HepG2 (cell line): ENCODE measurements around the gene NDUFB10. TPM values are rescaled to one million over a fixed set of nuclear protein-coding genes. Genes with fewer than 3 reads are reported as not detected.

Experiments
- AGO2 ChIP-seq: fragments of 200-400 bp; formaldehyde crosslinking; optimal IDR thresholded peaks from 2 replicates; pipeline ENCODE3; 2017; ENCODE audit warnings: mild to moderate bottlenecking, low read depth, low read length, moderate library complexity
- ARID3A ChIP-seq: IDR thresholded peaks from 2 replicates; pipeline ENCODE4 v1.6.1; 2012; ENCODE audit warnings: low read depth, low read length, improper control_type of control experiment
- EHMT2 ChIP-seq: fragments of 200-600 bp; sonication (generic); IDR thresholded peaks from 2 replicates; pipeline ENCODE4 v1.7.0; 2017; ENCODE audit warnings: antibody characterized with exemption, low read depth, low read length, borderline replicate concordance
- FOXA1 ChIP-seq, 2 experiments: fragments of 450-650 bp in 1 of 2; sonication (generic) in 1 of 2; formaldehyde crosslinking in 1 of 2; IDR thresholded peaks; 2 replicates each; pipeline versions ENCODE4 v1.4.0 to v1.6.1; 2016 to 2020; ENCODE audit warnings: missing genetic modification reagents in 1 of 2
- FOXK1 ChIP-seq: sonication (generic); formaldehyde crosslinking; IDR thresholded peaks from 2 replicates; pipeline ENCODE4 v1.4.0; 2020; ENCODE audit warnings: low read depth, missing genetic modification reagents, borderline replicate concordance
- GPN1 ChIP-seq: sonication (generic); formaldehyde crosslinking; IDR thresholded peaks from 2 replicates; pipeline ENCODE4 v1.5.1; 2020; ENCODE audit warnings: missing genetic modification reagents, borderline replicate concordance
- HDAC6 ChIP-seq: fragments of 200-600 bp; sonication (generic); IDR thresholded peaks from 2 replicates; pipeline ENCODE4 v1.7.0; 2017; ENCODE audit warnings: mild to moderate bottlenecking, antibody characterized with exemption, low read length, low read depth
- KMT2A ChIP-seq: sonication (generic); formaldehyde crosslinking; IDR thresholded peaks from 2 replicates; pipeline ENCODE4 v1.4.0; 2020; ENCODE audit warnings: missing genetic modification reagents
- SKI ChIP-seq: fragments of 450-650 bp; IDR thresholded peaks from one replicate; pipeline ENCODE4 v1.6.1; 2018; ENCODE audit warnings: mild to moderate bottlenecking; ENCODE audit not compliant: partially characterized antibody
- SMAD3 ChIP-seq: sonication (generic); formaldehyde crosslinking; IDR thresholded peaks from 2 replicates; pipeline ENCODE4 v1.4.0; 2020; ENCODE audit warnings: missing genetic modification reagents
- SMARCC2 ChIP-seq: fragments of 450-650 bp; IDR thresholded peaks from 2 replicates; pipeline ENCODE4 v1.6.1; 2017; ENCODE audit warnings: antibody characterized with exemption, mild to moderate bottlenecking
- SNAPC2 ChIP-seq: sonication (generic); formaldehyde crosslinking; IDR thresholded peaks from 2 replicates; pipeline ENCODE4 v1.8.1; 2022; ENCODE audit warnings: mild to moderate bottlenecking, missing genetic modification reagents
- SPEN ChIP-seq: sonication (generic); formaldehyde crosslinking; IDR thresholded peaks from 2 replicates; pipeline ENCODE4 v1.5.1; 2020; ENCODE audit warnings: low read depth, mild to moderate bottlenecking, missing genetic modification reagents
- ZNF232 ChIP-seq: sonication (generic); formaldehyde crosslinking; IDR thresholded peaks from 2 replicates; pipeline ENCODE4 v1.4.0; 2020; ENCODE audit warnings: missing genetic modification reagents, borderline replicate concordance
- ZNF317 ChIP-seq: sonication (generic); formaldehyde crosslinking; IDR thresholded peaks from 2 replicates; pipeline ENCODE4 v1.5.0; 2020; ENCODE audit warnings: mild to moderate bottlenecking, missing genetic modification reagents
- ZNF503 ChIP-seq: sonication (generic); formaldehyde crosslinking; IDR thresholded peaks from 2 replicates; pipeline ENCODE4 v1.4.0; 2020; ENCODE audit warnings: missing genetic modification reagents
- ZNF550 ChIP-seq: sonication (generic); formaldehyde crosslinking; IDR thresholded peaks from 2 replicates; pipeline ENCODE4 v1.4.0; 2020; ENCODE audit warnings: mild to moderate bottlenecking, missing genetic modification reagents, borderline replicate concordance
- ZNF552 ChIP-seq: sonication (generic); formaldehyde crosslinking; IDR thresholded peaks from 2 replicates; pipeline ENCODE4 v1.9.0; 2022; ENCODE audit warnings: missing genetic modification reagents, mild to moderate bottlenecking, borderline replicate concordance
- ZNF75D ChIP-seq: sonication (generic); formaldehyde crosslinking; IDR thresholded peaks from 2 replicates; pipeline ENCODE4 v1.8.1; 2023; ENCODE audit warnings: missing genetic modification reagents, mild to moderate bottlenecking, borderline replicate concordance
- ZNF770 ChIP-seq: sonication (generic); formaldehyde crosslinking; IDR thresholded peaks from 2 replicates; pipeline ENCODE4 v1.5.0; 2020; ENCODE audit warnings: mild to moderate bottlenecking, missing genetic modification reagents
- polyA plus RNA-seq, 8 experiments: library from polyadenylated mRNA; depleted of rRNA in 3 of 8; stranded (reverse) in 7 of 8; unstranded in 1 of 8; fragments of >200 nt; fragmentation: Illumina TruSeq in 4 of 8; extraction: Trizol in 4 of 8; gene quantifications; 2 replicates each; pipeline versions ENCODE4 v1.2.1 to v1.2.3, GENCODE V29; 2011 to 2016; ENCODE audit warnings: low read depth in 4 of 8, missing spikeins in 1 of 8, mixed read lengths in 1 of 8; ENCODE audit not compliant: insufficient read depth in 1 of 8
- total RNA-seq, 5 experiments: library from RNA; depleted of rRNA; stranded (reverse); fragments of >200 nt; fragmentation: Illumina TruSeq; extraction: Trizol; gene quantifications; 2 replicates each; pipeline ENCODE4 v1.2.3, GENCODE V29; 2016; ENCODE audit warnings: low read depth in 1 of 5
- TF ChIP-seq, protein P1 (sequence below): sonication (generic); formaldehyde crosslinking; IDR thresholded peaks from 2 replicates; pipeline ENCODE4 v1.4.0; 2020; ENCODE audit warnings: mild to moderate bottlenecking, missing genetic modification reagents
- TF ChIP-seq, protein P2 (sequence below): sonication (generic); formaldehyde crosslinking; IDR thresholded peaks from 2 replicates; pipeline ENCODE4 v1.4.0; 2020; ENCODE audit warnings: missing genetic modification reagents

NDUFB10 gene
- total and polyA plus RNA-seq, 2 of the 13 experiments (the other 11 are each of a cell fraction or from before 2014, with no cell fraction given) = 68.6 to 157 TPM

GRCh38 chr16:1942810-1943726 lies 16.3 kb upstream of the NDUFB10 start, which contains the start of gene MSRB1 (continued):
- TF ChIP-seq ZNF770 (CRISPR knock-in tag) = no peak
- TF ChIP-seq SPEN (CRISPR knock-in tag) = peak; percentile 48; the same call in 1 of the 2 replicates
- peak; percentile 53; the same call in 1 of the 2 replicates for TF ChIP-seq KMT2A (CRISPR knock-in tag)
- no peak for TF ChIP-seq ZNF75D (CRISPR knock-in tag)
- no peak for TF ChIP-seq ZNF503
- TF ChIP-seq ARID3A = no peak
- TF ChIP-seq, protein P1, sequence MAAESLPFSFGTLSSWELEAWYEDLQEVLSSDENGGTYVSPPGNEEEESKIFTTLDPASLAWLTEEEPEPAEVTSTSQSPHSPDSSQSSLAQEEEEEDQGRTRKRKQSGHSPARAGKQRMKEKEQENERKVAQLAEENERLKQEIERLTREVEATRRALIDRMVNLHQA (CRISPR knock-in tag) = no peak
- TF ChIP-seq, protein P2, sequence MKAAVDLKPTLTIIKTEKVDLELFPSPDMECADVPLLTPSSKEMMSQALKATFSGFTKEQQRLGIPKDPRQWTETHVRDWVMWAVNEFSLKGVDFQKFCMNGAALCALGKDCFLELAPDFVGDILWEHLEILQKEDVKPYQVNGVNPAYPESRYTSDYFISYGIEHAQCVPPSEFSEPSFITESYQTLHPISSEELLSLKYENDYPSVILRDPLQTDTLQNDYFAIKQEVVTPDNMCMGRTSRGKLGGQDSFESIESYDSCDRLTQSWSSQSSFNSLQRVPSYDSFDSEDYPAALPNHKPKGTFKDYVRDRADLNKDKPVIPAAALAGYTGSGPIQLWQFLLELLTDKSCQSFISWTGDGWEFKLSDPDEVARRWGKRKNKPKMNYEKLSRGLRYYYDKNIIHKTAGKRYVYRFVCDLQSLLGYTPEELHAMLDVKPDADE = no peak
- peak; percentile 82 for TF ChIP-seq AGO2
- TF ChIP-seq ZNF317 (CRISPR knock-in tag) = peak; percentile 52; the same call in 1 of the 2 replicates
- TF ChIP-seq ZNF552 (CRISPR knock-in tag) = no peak; the same call in 1 of the 2 replicates
- TF ChIP-seq SMARCC2 = no peak
- TF ChIP-seq EHMT2 = no peak
- TF ChIP-seq SKI = no peak
- TF ChIP-seq ZNF232 (CRISPR knock-in tag) = no peak
- no peak for TF ChIP-seq FOXA1 (IDR thresholded peaks at IDR 0.05)
- TF ChIP-seq FOXA1 (CRISPR knock-in tag; IDR thresholded peaks at IDR 0.05) = no peak
- no peak for TF ChIP-seq SNAPC2 (CRISPR knock-in tag)
- TF ChIP-seq HDAC6 = no peak
- TF ChIP-seq ZNF550 = no peak
- TF ChIP-seq SMAD3 = peak; percentile 21; the same call in 1 of the 2 replicates
- no peak; the same call in 1 of the 2 replicates for TF ChIP-seq FOXK1 (CRISPR knock-in tag)
- no peak for TF ChIP-seq GPN1
